H9 (cell line): ENCODE measurements around the gene ARHGAP26. TPM values are rescaled to one million over a fixed set of nuclear protein-coding genes. Genes with fewer than 3 reads are reported as not detected.

Experiments used
- DNase-seq: peaks from one replicate; pipeline ENCODE4 v3.0.0-alpha.2; 2017
- H2AFZ ChIP-seq: one replicate; pipeline ENCODE4 v1.6.1; 2013; ENCODE audit warnings: mild to moderate bottlenecking, low read length, control low read depth, moderate library complexity
- H2AK5ac ChIP-seq: 2 replicates; pipeline ENCODE4 v1.6.1; 2013; ENCODE audit warnings: low read length, control low read depth, mixed read lengths; ENCODE audit not compliant: insufficient read length
- H2BK120ac ChIP-seq: one replicate; pipeline ENCODE4 v1.6.1; 2013; ENCODE audit warnings: low read depth, mild to moderate bottlenecking, low read length, control low read depth, inconsistent platforms; ENCODE audit not compliant: poor library complexity, severe bottlenecking
- H2BK12ac ChIP-seq: 2 replicates; pipeline ENCODE4 v1.6.1; 2013; ENCODE audit warnings: low read length, control low read depth, mixed read lengths, low read depth; ENCODE audit not compliant: insufficient read length
- H2BK15ac ChIP-seq: 2 replicates; pipeline ENCODE4 v1.6.1; 2013; ENCODE audit warnings: low read depth, low read length, control low read depth
- H2BK20ac ChIP-seq: one replicate; pipeline ENCODE4 v1.6.1; 2013; ENCODE audit warnings: low read depth, mild to moderate bottlenecking, low read length, control low read depth, inconsistent platforms; ENCODE audit not compliant: poor library complexity, severe bottlenecking
- H2BK5ac ChIP-seq: 2 replicates; pipeline ENCODE4 v1.6.1; 2013; ENCODE audit warnings: low read length, control low read depth, mixed read lengths; ENCODE audit not compliant: insufficient read length
- H3K14ac ChIP-seq: 2 replicates; pipeline ENCODE4 v1.6.1; 2013; ENCODE audit warnings: low read length, control low read depth; ENCODE audit not compliant: insufficient read depth
- H3K18ac ChIP-seq: 2 replicates; pipeline ENCODE4 v1.6.1; 2013; ENCODE audit warnings: low read depth, mild to moderate bottlenecking, mixed read lengths, low read length, control low read depth; ENCODE audit not compliant: insufficient read length
- H3K23ac ChIP-seq: 2 replicates; pipeline ENCODE4 v1.6.1; 2013; ENCODE audit warnings: low read length, control low read depth, mixed read lengths, low read depth; ENCODE audit not compliant: insufficient read length
- H3K23me2 ChIP-seq: 2 replicates; pipeline ENCODE4 v1.6.1; 2013; ENCODE audit warnings: low read depth, mild to moderate bottlenecking, mixed read lengths, low read length, control low read depth; ENCODE audit not compliant: insufficient read length, poor library complexity, severe bottlenecking
- H3K27ac ChIP-seq: 2 replicates; pipeline ENCODE4 v1.5.1; 2013; ENCODE audit warnings: low read length, control low read depth, mixed read lengths, low read depth; ENCODE audit not compliant: insufficient read length
- H3K27me3 ChIP-seq: 2 replicates; pipeline ENCODE4 v1.6.1; 2013; ENCODE audit warnings: low read length, control low read depth, inconsistent platforms; ENCODE audit not compliant: insufficient read depth
- H3K4ac ChIP-seq: 2 replicates; pipeline ENCODE4 v1.6.1; 2013; ENCODE audit warnings: low read depth, mild to moderate bottlenecking, control low read depth, inconsistent platforms, low read length, moderate library complexity
- H3K4me1 ChIP-seq: 2 replicates; pipeline ENCODE4 v1.6.1; 2013; ENCODE audit warnings: low read length, control low read depth, inconsistent platforms; ENCODE audit not compliant: insufficient read depth
- H3K4me2 ChIP-seq: 2 replicates; pipeline ENCODE4 v1.6.1; 2013; ENCODE audit warnings: low read length, control low read depth, mixed read lengths; ENCODE audit not compliant: insufficient read length, insufficient read depth
- H3K56ac ChIP-seq: 2 replicates; pipeline ENCODE4 v1.6.1; 2013; ENCODE audit warnings: low read depth, mild to moderate bottlenecking, mixed read lengths, low read length, control low read depth; ENCODE audit not compliant: insufficient read length
- H3K79me1 ChIP-seq: 2 replicates; pipeline ENCODE4 v1.6.1; 2013; ENCODE audit warnings: low read depth, mild to moderate bottlenecking, moderate library complexity, low read length, control low read depth, inconsistent platforms; ENCODE audit not compliant: insufficient read depth, poor library complexity, severe bottlenecking
- H3K79me2 ChIP-seq: 2 replicates; pipeline ENCODE4 v1.6.1; 2013; ENCODE audit warnings: low read length, control low read depth, inconsistent platforms; ENCODE audit not compliant: insufficient read depth
- H3K9ac ChIP-seq: 2 replicates; pipeline ENCODE4 v1.6.1; 2013; ENCODE audit warnings: low read length, control low read depth, mixed read lengths; ENCODE audit not compliant: insufficient read length; ENCODE audit errors: extremely low read depth
- H3K9me3 ChIP-seq: one replicate; pipeline ENCODE4 v1.6.1; 2013; ENCODE audit warnings: low read depth, low read length, inconsistent platforms; ENCODE audit not compliant: control insufficient read depth
- H3T11ph ChIP-seq: one replicate; pipeline ENCODE4 v1.6.1; 2013; ENCODE audit warnings: mild to moderate bottlenecking, low read length, control low read depth, inconsistent platforms
- H4K20me1 ChIP-seq: one replicate; pipeline ENCODE4 v1.6.1; 2013; ENCODE audit not compliant: control insufficient read depth, insufficient read length, insufficient read depth
- H4K5ac ChIP-seq: 2 replicates; pipeline ENCODE4 v1.6.1; 2013; ENCODE audit warnings: low read depth, mild to moderate bottlenecking, mixed read lengths, low read length, control low read depth; ENCODE audit not compliant: insufficient read length
- H4K8ac ChIP-seq: replicated peaks from 2 replicates; pipeline ENCODE4 v1.6.1; 2013; ENCODE audit warnings: low read length, control low read depth, mixed read lengths, low read depth; ENCODE audit not compliant: insufficient read length
- H4K91ac ChIP-seq: 2 replicates; pipeline ENCODE4 v1.6.1; 2013; ENCODE audit warnings: low read depth, mild to moderate bottlenecking, moderate library complexity, mixed read lengths, low read length, control low read depth; ENCODE audit not compliant: insufficient read length
- H3K27ac Mint-ChIP-seq, 3 experiments: 2 replicates in 2 of 3; 3 replicates in 1 of 3; pipeline ENCODE4 v1.8.0; 2020 to 2021; ENCODE audit warnings: mixed read lengths in 3 of 3, mild to moderate bottlenecking in 1 of 3, moderate library complexity in 1 of 3
- H3K27me3 Mint-ChIP-seq: 2 replicates; pipeline ENCODE4 v1.8.0; 2021; ENCODE audit warnings: low read depth, mild to moderate bottlenecking, moderate library complexity, mixed read lengths
- H3K36me3 Mint-ChIP-seq, 3 experiments: 2 replicates in 2 of 3; 3 replicates in 1 of 3; pipeline ENCODE4 v1.8.0; 2020 to 2021; ENCODE audit warnings: low read depth in 3 of 3, mixed read lengths in 3 of 3; ENCODE audit not compliant: insufficient read depth in 1 of 3
- H3K4me1 Mint-ChIP-seq, 2 experiments: 2 replicates each; pipeline ENCODE4 v1.8.0; 2020; ENCODE audit warnings: mixed read lengths in 2 of 2
- H3K4me3 Mint-ChIP-seq, 2 experiments: 2 replicates in 1 of 2; 3 replicates in 1 of 2; pipeline ENCODE4 v1.8.0; 2020 to 2021; ENCODE audit warnings: mild to moderate bottlenecking in 2 of 2, mixed read lengths in 2 of 2, moderate library complexity in 1 of 2
- H3K9me3 Mint-ChIP-seq, 2 experiments: 2 replicates in 1 of 2; 3 replicates in 1 of 2; pipeline ENCODE4 v1.8.0; 2020; ENCODE audit warnings: mild to moderate bottlenecking in 2 of 2, mixed read lengths in 2 of 2, moderate library complexity in 1 of 2
- WGBS: extraction: QIAGEN DNeasy Blood & Tissue Kit; methylation state at CpG from one replicate; pipeline ENCODE4 v1.1.7; 2013; ENCODE audit warnings: missing lambda C conversion rate, low lambda C conversion rate, mixed read lengths; ENCODE audit not compliant: insufficient read length; ENCODE audit errors: extremely low coverage; 5-methylcytosine and 5-hydroxymethylcytosine counted together
- total RNA-seq: library from RNA; stranded (reverse); gene quantifications from 2 replicates; pipeline ENCODE4 v1.2.1, GENCODE V29; 2021
- TF ChIP-seq, protein P1 (sequence below): fragments of 200-600 bp; sonication (generic); conservative IDR thresholded peaks from 3 replicates; pipeline ENCODE4 v1.8.0; 2021; ENCODE audit warnings: antibody characterized with exemption, mild to moderate bottlenecking

ARHGAP26 gene
- total RNA-seq, 1 experiment from 2014 or later = 13.8 TPM

DNA sequence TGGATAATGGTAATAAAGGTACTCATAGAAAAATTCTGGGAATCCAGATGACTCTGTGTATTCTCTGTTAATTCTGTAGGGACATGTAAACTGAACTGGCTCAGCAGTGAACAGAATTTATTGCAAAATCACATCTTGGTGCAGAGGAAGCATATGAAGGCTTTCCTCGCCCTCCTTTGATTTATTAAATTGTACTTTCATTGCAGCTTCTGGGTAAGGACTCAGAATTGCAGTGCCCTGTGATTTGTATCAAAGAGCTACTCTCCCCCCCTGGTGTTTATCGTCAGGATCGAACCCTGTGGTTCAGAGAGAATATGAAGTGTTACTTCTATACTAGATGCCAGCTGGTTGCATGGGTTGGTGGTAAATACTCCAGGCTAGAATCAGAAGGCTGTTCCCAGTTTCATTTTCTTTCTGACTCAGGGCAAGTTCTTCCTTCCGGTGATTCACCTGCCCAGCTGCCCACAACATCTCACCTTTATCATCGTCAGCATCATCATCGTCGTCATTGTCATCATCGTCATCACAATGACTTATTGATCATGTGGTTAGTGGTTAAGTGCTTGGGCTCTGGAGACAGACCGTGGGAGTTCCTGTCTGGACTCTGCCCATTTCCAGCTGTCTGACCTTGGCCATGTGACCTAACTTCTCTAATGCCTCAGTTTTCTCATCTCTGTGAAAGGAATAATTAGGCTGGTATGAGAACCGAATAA lies 238.8 kb downstream of the ARHGAP26 start:
- Histone ChIP-seq H3T11ph (no peak overlapping the region), H4K20me1 (no peaks in the 10 kb centered on the region), H2BK120ac (no peak overlapping the region), H4K5ac (no peak overlapping the region), H4K91ac (no peak overlapping the region), H3K18ac (no peak overlapping the region), H2BK15ac (no peak overlapping the region), H2AK5ac (no peak overlapping the region), H3K79me2 (no peaks in the 10 kb centered on the region), H3K27me3 (no peaks in the 10 kb centered on the region), H3K23ac (no peak overlapping the region), H3K9me3 (no peaks in the 10 kb centered on the region), H3K4me2 (no peak overlapping the region), H3K4ac (no peak overlapping the region), H3K4me1 (no peaks in the 10 kb centered on the region), H3K23me2 (no peaks in the 10 kb centered on the region), H4K8ac (no peak overlapping the region), H2BK12ac (no peak overlapping the region), H3K14ac (no peak overlapping the region), H2BK5ac (no peak overlapping the region), H3K79me1 (no peaks in the 10 kb centered on the region), H3K9ac (no peak overlapping the region), H3K27ac (no peak overlapping the region), H3K56ac (no peak overlapping the region), H2BK20ac (no peak overlapping the region), H2AFZ (no peak overlapping the region)
- Mint-ChIP-seq H3K4me3 (no peak overlapping the region), H3K27me3 (no peaks in the 10 kb centered on the region), H3K9me3 (no peaks in the 10 kb centered on the region), H3K36me3 (no peaks in the 10 kb centered on the region), H3K27ac (no peak overlapping the region), H3K4me1 (peaks cover 4 to 5% of the 10 kb centered on the region in 2 experiments)
- no CpG with 5 or more reads among the region's 10 CpGs for WGBS
- no peak for DNase-seq
- TF ChIP-seq, protein P1, sequence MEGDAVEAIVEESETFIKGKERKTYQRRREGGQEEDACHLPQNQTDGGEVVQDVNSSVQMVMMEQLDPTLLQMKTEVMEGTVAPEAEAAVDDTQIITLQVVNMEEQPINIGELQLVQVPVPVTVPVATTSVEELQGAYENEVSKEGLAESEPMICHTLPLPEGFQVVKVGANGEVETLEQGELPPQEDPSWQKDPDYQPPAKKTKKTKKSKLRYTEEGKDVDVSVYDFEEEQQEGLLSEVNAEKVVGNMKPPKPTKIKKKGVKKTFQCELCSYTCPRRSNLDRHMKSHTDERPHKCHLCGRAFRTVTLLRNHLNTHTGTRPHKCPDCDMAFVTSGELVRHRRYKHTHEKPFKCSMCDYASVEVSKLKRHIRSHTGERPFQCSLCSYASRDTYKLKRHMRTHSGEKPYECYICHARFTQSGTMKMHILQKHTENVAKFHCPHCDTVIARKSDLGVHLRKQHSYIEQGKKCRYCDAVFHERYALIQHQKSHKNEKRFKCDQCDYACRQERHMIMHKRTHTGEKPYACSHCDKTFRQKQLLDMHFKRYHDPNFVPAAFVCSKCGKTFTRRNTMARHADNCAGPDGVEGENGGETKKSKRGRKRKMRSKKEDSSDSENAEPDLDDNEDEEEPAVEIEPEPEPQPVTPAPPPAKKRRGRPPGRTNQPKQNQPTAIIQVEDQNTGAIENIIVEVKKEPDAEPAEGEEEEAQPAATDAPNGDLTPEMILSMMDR = no peak
